Esophagus muscularis mucosa (tissue), 3 donors: Measurements from ENCODE around the gene CLN3.

Source experiments
- POLR2A ChIP-seq: fragments of 450-650 bp; IDR thresholded peaks from one replicate; pipeline ENCODE4 v1.6.1; 2017; ENCODE audit warnings: antibody characterized with exemption, moderate library complexity, mild to moderate bottlenecking, low read depth
- POLR2AphosphoS5 ChIP-seq, 2 donors: sonication (generic); formaldehyde crosslinking; IDR thresholded peaks; one replicate each; pipeline ENCODE4 v1.6.1; 2017; ENCODE audit warnings: antibody characterized with exemption in 2 of 2
- TF ChIP-seq, protein P1 (sequence below), 3 experiments: fragments of 200-600 bp in 2 of 3; fragments of 450-650 bp in 1 of 3; sonication (generic) in 2 of 3; IDR thresholded peaks; one replicate each; pipeline ENCODE4 v1.5.1; 2017 to 2019; ENCODE audit warnings: antibody characterized with exemption in 3 of 3, mild to moderate bottlenecking in 2 of 3, moderate library complexity in 1 of 3

DNA sequence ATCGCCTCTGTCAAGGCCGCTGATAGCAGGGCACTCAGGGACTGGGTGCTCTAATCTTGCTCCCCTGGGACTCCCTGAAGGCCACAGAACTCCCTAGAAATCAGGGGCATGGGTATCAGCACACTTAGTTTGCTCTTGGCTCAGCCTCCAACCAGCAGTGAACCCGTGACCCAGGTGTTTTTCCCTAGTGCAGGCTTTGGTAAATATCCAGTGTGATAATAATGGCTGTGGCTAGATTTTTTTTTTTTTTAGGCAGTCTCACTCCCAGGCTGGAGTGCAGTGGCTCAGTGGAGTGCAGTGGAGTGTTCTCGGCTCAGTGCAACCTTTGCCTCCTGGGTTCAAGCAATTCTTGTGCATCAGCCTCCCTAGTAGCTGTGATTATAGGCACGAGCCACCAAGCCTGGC lies 36.6 kb upstream of the CLN3 start:
- TF ChIP-seq, protein P1, sequence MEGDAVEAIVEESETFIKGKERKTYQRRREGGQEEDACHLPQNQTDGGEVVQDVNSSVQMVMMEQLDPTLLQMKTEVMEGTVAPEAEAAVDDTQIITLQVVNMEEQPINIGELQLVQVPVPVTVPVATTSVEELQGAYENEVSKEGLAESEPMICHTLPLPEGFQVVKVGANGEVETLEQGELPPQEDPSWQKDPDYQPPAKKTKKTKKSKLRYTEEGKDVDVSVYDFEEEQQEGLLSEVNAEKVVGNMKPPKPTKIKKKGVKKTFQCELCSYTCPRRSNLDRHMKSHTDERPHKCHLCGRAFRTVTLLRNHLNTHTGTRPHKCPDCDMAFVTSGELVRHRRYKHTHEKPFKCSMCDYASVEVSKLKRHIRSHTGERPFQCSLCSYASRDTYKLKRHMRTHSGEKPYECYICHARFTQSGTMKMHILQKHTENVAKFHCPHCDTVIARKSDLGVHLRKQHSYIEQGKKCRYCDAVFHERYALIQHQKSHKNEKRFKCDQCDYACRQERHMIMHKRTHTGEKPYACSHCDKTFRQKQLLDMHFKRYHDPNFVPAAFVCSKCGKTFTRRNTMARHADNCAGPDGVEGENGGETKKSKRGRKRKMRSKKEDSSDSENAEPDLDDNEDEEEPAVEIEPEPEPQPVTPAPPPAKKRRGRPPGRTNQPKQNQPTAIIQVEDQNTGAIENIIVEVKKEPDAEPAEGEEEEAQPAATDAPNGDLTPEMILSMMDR (IDR thresholded peaks at IDR 0.05), result no peak
- TF ChIP-seq POLR2AphosphoS5 (IDR thresholded peaks at IDR 0.05) (no peak), POLR2A (no peak)
